Measurements from ENCODE around the gene GATA3. TPM values are rescaled to one million over a fixed set of nuclear protein-coding genes. Genes with fewer than 3 reads are reported as not detected.

GATA3 gene
- total RNA-seq, 5 donors from 2014 or later (not counting 1 experiment from before 2014, with no cell fraction given) = 47.2 to 98.1 (median 59.9) TPM

DNA sequence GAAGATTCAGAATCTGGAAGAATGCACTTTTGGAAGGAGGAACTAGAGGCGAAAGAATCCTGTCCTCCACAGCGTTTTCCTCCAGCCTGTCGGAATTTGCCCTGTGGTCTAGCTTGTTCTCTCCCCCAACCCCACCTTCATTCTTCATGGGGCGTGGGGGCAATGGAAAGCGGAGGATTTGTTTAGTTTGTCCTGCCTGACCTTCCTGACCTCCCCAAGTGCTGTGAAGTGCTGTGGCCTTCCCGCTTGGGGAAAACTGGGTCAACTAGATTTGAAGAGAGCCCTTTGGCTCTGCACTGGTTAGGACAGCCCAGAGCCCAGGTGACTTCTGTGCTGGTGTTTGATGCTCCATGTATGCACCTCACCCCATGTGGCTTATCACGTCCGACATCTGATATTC lies 49.1 kb downstream of the GATA3 start:
- Mint-ChIP-seq H3K4me3 (no peak overlapping the region), H3K27me3 (no peaks in the 10 kb centered on the region), H3K9me3 (no peaks in the 10 kb centered on the region), H3K4me1 (peaks cover 0 to 2% (median 2%) of the 10 kb centered on the region in 3 donors), H3K36me3 (no peaks in the 10 kb centered on the region), H3K27ac (no peak overlapping the region)
- no peaks in the 10 kb centered on the region for H3K9me3 ChIP-seq
- no peaks in the 10 kb centered on the region for H3K27me3 ChIP-seq (replicated peaks in 1 of 2; ENCODE audit: control insufficient read depth in 2 of 2, extremely low read depth in 1 of 2, insufficient read depth in 2 of 2, low read length in 1 of 2)
- DNase-seq = no peak
- no peak overlapping the region for H3K27ac ChIP-seq (ENCODE audit: low read length)
- no peaks in the 10 kb centered on the region for H3K36me3 ChIP-seq (ENCODE audit: control insufficient read depth in 2 of 2, extremely low read depth in 1 of 2, insufficient read depth in 1 of 2, low read length in 1 of 2)
- H3K4me3 ChIP-seq (ENCODE audit: control insufficient read depth in 1 of 2, extremely low read depth in 1 of 2, low read length in 1 of 2) = no peak overlapping the region
- ChIA-PET CTCF (interaction anchor here in 1 of 2 donors (0.6 kb wide), 1 partner anchor 49 kb away, joined by 3 read pairs; the partner anchor contains the start of gene GATA3), POLR2A (no interaction called here)
- H3K4me1 ChIP-seq (ENCODE audit: control insufficient read depth in 1 of 2, extremely low read depth in 1 of 2, insufficient read depth in 2 of 2, low read length in 2 of 2) = peaks cover 0 to 5% of the 10 kb centered on the region in 2 experiments
- 87% methylated on average over 3 of the region's 8 CpGs for WGBS (ENCODE audit: insufficient coverage)
- no peak for ATAC-seq (replicated peaks in 1 of 4)

DNA sequence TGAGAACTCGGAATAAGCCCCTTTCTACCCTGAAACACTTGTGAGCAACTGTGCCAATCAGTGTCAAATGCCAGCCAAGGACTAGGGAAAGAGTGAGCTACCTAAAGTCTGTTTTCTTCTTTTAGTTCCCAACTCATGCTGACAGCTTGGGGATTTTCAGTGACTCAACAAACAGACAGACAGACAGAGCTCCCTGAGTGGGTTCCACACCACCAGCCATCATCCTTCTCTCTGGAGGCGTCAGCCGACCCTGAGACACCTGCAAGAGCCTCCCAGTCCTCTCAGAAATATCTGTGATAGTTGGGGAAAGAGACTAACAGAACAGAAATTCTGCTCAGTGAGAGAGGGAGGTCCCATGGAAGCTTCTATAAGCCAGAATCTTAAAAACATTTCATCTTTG lies 49.5 kb downstream of the GATA3 start:
- Mint-ChIP-seq H3K4me3 (no peak overlapping the region), H3K36me3 (no peaks in the 10 kb centered on the region), H3K27ac (no peak overlapping the region), H3K4me1 (peaks cover 0 to 2% (median 2%) of the 10 kb centered on the region in 3 donors), H3K9me3 (no peaks in the 10 kb centered on the region), H3K27me3 (no peaks in the 10 kb centered on the region)
- Histone ChIP-seq H3K27me3 (replicated peaks in 1 of 2; ENCODE audit: control insufficient read depth in 2 of 2, extremely low read depth in 1 of 2, insufficient read depth in 2 of 2, low read length in 1 of 2) (no peaks in the 10 kb centered on the region), H3K9me3 (no peaks in the 10 kb centered on the region), H3K36me3 (ENCODE audit: control insufficient read depth in 2 of 2, extremely low read depth in 1 of 2, insufficient read depth in 1 of 2, low read length in 1 of 2) (no peaks in the 10 kb centered on the region), H3K4me3 (ENCODE audit: control insufficient read depth in 1 of 2, extremely low read depth in 1 of 2, low read length in 1 of 2) (no peak overlapping the region), H3K27ac (ENCODE audit: low read length) (no peak overlapping the region), H3K4me1 (ENCODE audit: control insufficient read depth in 1 of 2, extremely low read depth in 1 of 2, insufficient read depth in 2 of 2, low read length in 2 of 2) (peaks cover 0 to 5% of the 10 kb centered on the region in 2 experiments)
- ChIA-PET POLR2A (interaction anchor here (0.6 kb wide), 2 partner anchors 15 to 388 kb away, joined by 3 to 4 read pairs; no protein-coding TSS in a partner anchor), CTCF (interaction anchor here in 1 of 2 donors (0.7 kb wide), 1 partner anchor 38 kb away, joined by 3 read pairs; no protein-coding TSS in a partner anchor)
- no peak for DNase-seq
- no CpG with 5 or more reads among the region's 3 CpGs for WGBS (ENCODE audit: insufficient coverage)
- no peak for ATAC-seq (replicated peaks in 1 of 4)

DNA sequence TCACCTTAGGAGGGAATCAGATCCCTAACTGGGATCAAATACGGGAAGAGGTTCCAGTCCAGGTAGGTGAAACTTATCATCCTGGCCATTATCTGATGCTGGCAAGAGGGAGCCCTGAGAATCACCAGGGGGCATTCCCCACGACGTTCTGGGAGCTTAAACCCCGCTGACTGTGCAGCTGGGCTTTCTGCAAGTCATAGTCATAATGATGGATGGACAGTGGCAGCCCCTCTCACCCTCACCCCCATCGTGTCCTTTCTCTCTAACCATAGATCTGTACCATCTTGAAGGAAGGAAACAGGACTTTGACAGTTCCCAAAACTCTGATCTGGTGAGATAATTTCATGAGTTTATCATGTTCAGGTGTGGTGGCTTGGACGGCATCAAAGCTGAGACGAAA lies 50.2 kb downstream of the GATA3 start:
- no peak for ATAC-seq (replicated peaks in 1 of 4)
- 100% methylated on average over 1 of the region's 7 CpGs for WGBS (ENCODE audit: insufficient coverage)
- Histone ChIP-seq H3K27ac (ENCODE audit: low read length) (no peak overlapping the region), H3K4me1 (ENCODE audit: control insufficient read depth in 1 of 2, extremely low read depth in 1 of 2, insufficient read depth in 2 of 2, low read length in 2 of 2) (peaks cover 0 to 5% of the 10 kb centered on the region in 2 experiments), H3K36me3 (ENCODE audit: control insufficient read depth in 2 of 2, extremely low read depth in 1 of 2, insufficient read depth in 1 of 2, low read length in 1 of 2) (no peaks in the 10 kb centered on the region), H3K4me3 (ENCODE audit: control insufficient read depth in 1 of 2, extremely low read depth in 1 of 2, low read length in 1 of 2) (no peak overlapping the region), H3K9me3 (no peaks in the 10 kb centered on the region), H3K27me3 (replicated peaks in 1 of 2; ENCODE audit: control insufficient read depth in 2 of 2, extremely low read depth in 1 of 2, insufficient read depth in 2 of 2, low read length in 1 of 2) (no peaks in the 10 kb centered on the region)
- CTCF ChIA-PET = no interaction called here
- no peaks in the 10 kb centered on the region for H3K9me3 Mint-ChIP-seq
- POLR2A ChIA-PET = no interaction called here
- H3K27ac Mint-ChIP-seq = no peak overlapping the region
- H3K36me3 Mint-ChIP-seq = no peaks in the 10 kb centered on the region
- H3K27me3 Mint-ChIP-seq = no peaks in the 10 kb centered on the region
- peaks cover 0 to 2% (median 2%) of the 10 kb centered on the region in 3 donors for H3K4me1 Mint-ChIP-seq
- DNase-seq = no peak
- no peak overlapping the region for H3K4me3 Mint-ChIP-seq

DNA sequence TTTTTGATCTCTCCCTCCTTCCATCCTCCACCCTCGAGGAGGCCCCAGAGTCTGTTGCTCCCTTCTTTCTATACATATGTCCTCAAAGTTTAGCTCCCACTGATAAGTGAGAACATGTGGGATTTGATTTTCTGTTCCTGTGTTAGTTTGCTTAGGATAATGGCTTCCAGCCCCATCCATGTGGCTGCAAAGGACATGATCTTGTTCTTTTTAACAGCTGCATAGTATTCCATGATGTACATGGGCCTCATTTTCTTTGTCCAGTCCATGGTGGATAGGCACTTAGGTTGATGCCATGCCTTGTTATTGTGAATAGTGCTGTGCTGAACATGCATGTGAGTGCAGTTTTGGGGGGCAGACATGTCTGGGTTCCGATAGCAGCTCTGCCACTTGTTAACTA lies 51.4 kb downstream of the GATA3 start:
- Mint-ChIP-seq H3K27ac (no peak overlapping the region), H3K4me3 (no peak overlapping the region), H3K4me1 (peaks cover 0 to 2% (median 2%) of the 10 kb centered on the region in 3 donors), H3K27me3 (no peaks in the 10 kb centered on the region), H3K9me3 (no peaks in the 10 kb centered on the region), H3K36me3 (no peaks in the 10 kb centered on the region)
- ATAC-seq (replicated peaks in 1 of 4) (no peak), DNase-seq (no peak)
- Histone ChIP-seq H3K36me3 (ENCODE audit: control insufficient read depth in 2 of 2, extremely low read depth in 1 of 2, insufficient read depth in 1 of 2, low read length in 1 of 2) (no peaks in the 10 kb centered on the region), H3K9me3 (no peaks in the 10 kb centered on the region), H3K27ac (ENCODE audit: low read length) (no peak overlapping the region), H3K4me1 (ENCODE audit: control insufficient read depth in 1 of 2, extremely low read depth in 1 of 2, insufficient read depth in 2 of 2, low read length in 2 of 2) (peaks cover 0 to 5% of the 10 kb centered on the region in 2 experiments), H3K4me3 (ENCODE audit: control insufficient read depth in 1 of 2, extremely low read depth in 1 of 2, low read length in 1 of 2) (no peak overlapping the region), H3K27me3 (replicated peaks in 1 of 2; ENCODE audit: control insufficient read depth in 2 of 2, extremely low read depth in 1 of 2, insufficient read depth in 2 of 2, low read length in 1 of 2) (no peaks in the 10 kb centered on the region)
- CTCF ChIA-PET = interaction anchor here in 1 of 2 donors (0.6 kb wide), 1 partner anchor 64 kb away, joined by 3 read pairs; no protein-coding TSS in a partner anchor
- 100% methylated on average over 1 of the region's 2 CpGs for WGBS (ENCODE audit: insufficient coverage)
- POLR2A ChIA-PET = no interaction called here

DNA sequence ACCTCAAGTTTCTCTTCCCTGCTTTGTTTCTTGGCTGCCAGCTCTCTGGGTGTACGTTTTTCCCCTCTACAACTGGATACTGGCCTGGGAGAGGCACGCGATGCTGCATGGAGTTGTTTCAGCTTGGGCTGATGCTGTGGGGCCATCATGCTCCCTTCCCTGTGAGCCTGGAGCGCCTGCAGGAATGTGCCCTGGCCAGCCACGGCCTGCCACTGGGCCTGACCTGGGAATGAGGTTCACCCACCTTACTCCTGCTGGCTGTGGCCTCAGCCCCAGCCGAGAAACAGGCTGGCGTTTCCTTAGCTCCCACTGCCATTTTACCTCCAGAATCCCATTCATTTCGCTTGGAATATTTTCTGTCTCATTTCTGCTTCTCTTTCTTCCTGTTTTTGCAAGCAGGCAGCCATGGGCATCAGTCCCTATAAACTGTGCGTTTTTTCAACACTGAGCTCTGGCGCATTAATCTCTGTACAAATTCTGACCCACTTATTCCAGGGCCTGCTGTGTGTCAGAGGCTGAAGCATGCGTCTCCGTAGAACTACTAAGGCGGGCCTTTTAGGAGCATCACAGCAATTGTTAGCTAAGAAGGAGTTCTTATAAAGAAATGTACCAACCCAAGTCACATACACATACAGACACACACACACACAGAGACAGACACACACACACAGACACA lies 57.9 kb downstream of the GATA3 start:
- no peak for ATAC-seq (replicated peaks in 1 of 4)
- Mint-ChIP-seq H3K9me3 (no peaks in the 10 kb centered on the region), H3K36me3 (no peaks in the 10 kb centered on the region), H3K27ac (no peak overlapping the region), H3K4me3 (no peak overlapping the region), H3K27me3 (no peaks in the 10 kb centered on the region), H3K4me1 (no peaks in the 10 kb centered on the region)
- ChIA-PET POLR2A (interaction anchor here in 1 of 2 donors (0.8 kb wide), 1 partner anchor 888 kb away, joined by 3 read pairs; no protein-coding TSS in a partner anchor), CTCF (interaction anchor here in 1 of 2 donors (0.6 kb wide), 1 partner anchor 219 kb away, joined by 3 read pairs; no protein-coding TSS in a partner anchor)
- WGBS (ENCODE audit: insufficient coverage) = 97% methylated on average over 10 of the region's 13 CpGs
- no peak overlapping the region for H3K27ac ChIP-seq (ENCODE audit: low read length)
- no peak overlapping the region for H3K4me3 ChIP-seq (ENCODE audit: control insufficient read depth in 1 of 2, extremely low read depth in 1 of 2, low read length in 1 of 2)
- H3K27me3 ChIP-seq (replicated peaks in 1 of 2; ENCODE audit: control insufficient read depth in 2 of 2, extremely low read depth in 1 of 2, insufficient read depth in 2 of 2, low read length in 1 of 2) = no peaks in the 10 kb centered on the region
- H3K36me3 ChIP-seq (ENCODE audit: control insufficient read depth in 2 of 2, extremely low read depth in 1 of 2, insufficient read depth in 1 of 2, low read length in 1 of 2) = no peaks in the 10 kb centered on the region
- no peaks in the 10 kb centered on the region for H3K9me3 ChIP-seq
- no peaks in the 10 kb centered on the region for H3K4me1 ChIP-seq (ENCODE audit: control insufficient read depth in 1 of 2, extremely low read depth in 1 of 2, insufficient read depth in 2 of 2, low read length in 2 of 2)
- DNase-seq = no peak

DNA sequence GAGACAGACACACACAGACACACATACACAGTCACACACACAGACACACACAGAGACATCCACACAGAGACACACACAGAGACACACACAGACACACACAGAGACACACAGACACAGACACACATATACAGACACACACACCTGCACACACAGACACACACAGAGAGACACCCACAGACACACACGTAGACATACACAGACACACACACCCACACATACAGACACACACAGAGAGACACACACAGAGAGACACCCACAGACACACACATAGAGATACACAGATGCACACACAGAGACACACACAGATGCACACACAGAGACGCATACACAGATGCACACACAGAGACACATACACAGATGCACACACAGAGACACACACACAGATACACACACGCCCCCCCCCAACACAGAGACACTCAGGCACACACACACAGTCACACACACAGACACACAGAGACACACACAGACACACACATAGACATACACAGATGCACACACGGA lies 58.5 kb downstream of the GATA3 start:
- 65% methylated on average over 4 of the region's 4 CpGs for WGBS (ENCODE audit: insufficient coverage)
- ATAC-seq (replicated peaks in 1 of 4) = no peak
- Mint-ChIP-seq H3K27me3 (no peaks in the 10 kb centered on the region), H3K27ac (no peak overlapping the region), H3K36me3 (no peaks in the 10 kb centered on the region), H3K4me3 (no peak overlapping the region), H3K4me1 (no peaks in the 10 kb centered on the region), H3K9me3 (no peaks in the 10 kb centered on the region)
- DNase-seq = no peak
- POLR2A ChIA-PET = interaction anchor here in 1 of 2 donors (0.8 kb wide), 1 partner anchor 888 kb away, joined by 3 read pairs; no protein-coding TSS in a partner anchor
- Histone ChIP-seq H3K4me1 (ENCODE audit: control insufficient read depth in 1 of 2, extremely low read depth in 1 of 2, insufficient read depth in 2 of 2, low read length in 2 of 2) (no peaks in the 10 kb centered on the region), H3K27me3 (replicated peaks in 1 of 2; ENCODE audit: control insufficient read depth in 2 of 2, extremely low read depth in 1 of 2, insufficient read depth in 2 of 2, low read length in 1 of 2) (no peaks in the 10 kb centered on the region), H3K9me3 (no peaks in the 10 kb centered on the region), H3K4me3 (ENCODE audit: control insufficient read depth in 1 of 2, extremely low read depth in 1 of 2, low read length in 1 of 2) (no peak overlapping the region), H3K27ac (ENCODE audit: low read length) (no peak overlapping the region), H3K36me3 (ENCODE audit: control insufficient read depth in 2 of 2, extremely low read depth in 1 of 2, insufficient read depth in 1 of 2, low read length in 1 of 2) (no peaks in the 10 kb centered on the region)
- CTCF ChIA-PET = no interaction called here

Data from T-cell (primary cell).